GM12865 (cell line): ENCODE data around the gene THSD4.
A peak's percentile ranks its signal among the peaks of the same experiment; 100 is the strongest.

Experiments
- DNase-seq: peaks from one replicate; pipeline ENCODE4 v3.0.0; 2010; ENCODE audit warnings: low read depth
- H3K4me3 ChIP-seq: 2 replicates; pipeline ENCODE4 v1.5.1; 2011; ENCODE audit warnings: mild to moderate bottlenecking, low read depth, low read length, control low read depth
- TF ChIP-seq, protein P1 (sequence below): IDR thresholded peaks from 2 replicates; pipeline ENCODE4 v1.5.1; 2011; ENCODE audit warnings: low read length, control low read depth, low read depth, inconsistent platforms; ENCODE audit not compliant: insufficient read depth; ENCODE audit errors: missing control alignments

Gene THSD4

DNA sequence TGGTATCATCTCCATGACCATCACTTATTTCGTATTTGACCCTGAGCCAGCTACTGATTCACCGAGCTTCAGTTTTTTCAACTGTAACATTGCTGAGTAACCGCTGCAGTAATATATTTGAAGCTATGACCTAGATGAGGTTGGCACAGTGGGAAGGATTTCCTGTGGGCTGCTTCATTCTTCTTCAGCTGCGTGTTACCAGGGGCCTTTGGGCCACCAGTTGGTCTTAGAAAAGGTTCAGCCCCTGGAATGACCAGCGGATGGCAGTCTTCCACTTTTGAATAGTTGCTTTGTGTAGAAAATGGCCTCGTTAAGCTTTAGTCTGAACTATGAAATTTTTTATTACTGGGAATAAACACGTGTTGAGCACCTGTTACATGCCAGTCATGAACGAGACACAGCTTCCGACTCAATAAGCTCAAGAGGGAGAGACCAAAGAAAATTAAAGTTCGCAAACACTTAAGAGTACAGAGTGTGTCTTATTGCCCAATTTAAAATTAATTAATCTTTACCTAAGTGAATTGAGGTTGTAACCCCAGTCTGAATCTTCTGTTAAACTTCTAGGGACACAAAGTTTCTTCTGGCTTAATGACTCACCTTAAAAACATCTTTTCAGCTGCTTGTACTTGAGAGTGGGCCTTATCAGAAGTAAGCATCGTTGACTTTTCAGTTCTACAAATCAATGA lies 637.5 kb downstream of the THSD4 start:
- TF ChIP-seq, protein P1, sequence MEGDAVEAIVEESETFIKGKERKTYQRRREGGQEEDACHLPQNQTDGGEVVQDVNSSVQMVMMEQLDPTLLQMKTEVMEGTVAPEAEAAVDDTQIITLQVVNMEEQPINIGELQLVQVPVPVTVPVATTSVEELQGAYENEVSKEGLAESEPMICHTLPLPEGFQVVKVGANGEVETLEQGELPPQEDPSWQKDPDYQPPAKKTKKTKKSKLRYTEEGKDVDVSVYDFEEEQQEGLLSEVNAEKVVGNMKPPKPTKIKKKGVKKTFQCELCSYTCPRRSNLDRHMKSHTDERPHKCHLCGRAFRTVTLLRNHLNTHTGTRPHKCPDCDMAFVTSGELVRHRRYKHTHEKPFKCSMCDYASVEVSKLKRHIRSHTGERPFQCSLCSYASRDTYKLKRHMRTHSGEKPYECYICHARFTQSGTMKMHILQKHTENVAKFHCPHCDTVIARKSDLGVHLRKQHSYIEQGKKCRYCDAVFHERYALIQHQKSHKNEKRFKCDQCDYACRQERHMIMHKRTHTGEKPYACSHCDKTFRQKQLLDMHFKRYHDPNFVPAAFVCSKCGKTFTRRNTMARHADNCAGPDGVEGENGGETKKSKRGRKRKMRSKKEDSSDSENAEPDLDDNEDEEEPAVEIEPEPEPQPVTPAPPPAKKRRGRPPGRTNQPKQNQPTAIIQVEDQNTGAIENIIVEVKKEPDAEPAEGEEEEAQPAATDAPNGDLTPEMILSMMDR: peak; percentile 43
- no peak overlapping the region for H3K4me3 ChIP-seq
- DNase-seq: peak; percentile 60

DNA sequence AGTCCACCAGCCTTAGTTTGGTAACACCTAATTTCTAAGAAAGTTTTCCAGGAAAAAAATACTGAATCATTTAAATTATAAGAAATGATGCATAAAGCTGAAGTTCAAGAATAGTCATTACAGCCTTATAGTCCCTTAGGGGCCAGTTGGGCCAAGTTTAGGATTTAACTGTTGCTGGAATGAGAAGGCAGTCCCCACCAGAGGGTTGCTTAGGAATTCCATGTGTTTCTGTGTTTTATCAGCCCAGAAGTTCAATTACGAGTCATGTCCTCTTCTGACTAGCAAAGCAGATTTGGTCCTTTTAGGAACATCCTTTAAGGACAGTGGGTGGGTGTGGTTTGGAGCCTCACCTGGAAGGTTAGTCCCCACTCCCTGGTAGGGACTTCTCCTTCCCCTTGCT lies 638.1 kb downstream of the THSD4 start:
- TF ChIP-seq, protein P1: no peak
- H3K4me3 ChIP-seq: no peak overlapping the region
- no peak for DNase-seq

DNA sequence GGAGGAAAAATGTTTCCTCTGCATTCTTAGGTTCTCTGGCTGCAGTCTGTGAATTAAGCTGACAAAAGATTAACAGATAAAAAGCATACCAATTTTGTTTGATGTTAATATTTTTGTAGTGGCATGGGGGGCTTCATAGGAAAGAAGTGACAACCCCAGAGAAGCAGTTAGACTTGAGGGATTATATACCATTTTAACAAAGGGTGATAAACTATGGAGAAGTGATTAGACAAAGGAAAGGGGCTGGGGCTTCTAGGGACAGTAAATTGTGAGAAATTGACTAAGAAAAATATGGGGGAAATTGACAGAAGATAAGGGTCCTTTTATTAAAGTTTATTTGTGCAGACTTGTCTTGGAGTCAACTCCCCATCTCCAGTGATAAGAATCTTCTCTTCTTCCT lies 639.4 kb downstream of the THSD4 start:
- no peak for DNase-seq
- TF ChIP-seq, protein P1: no peak

DNA sequence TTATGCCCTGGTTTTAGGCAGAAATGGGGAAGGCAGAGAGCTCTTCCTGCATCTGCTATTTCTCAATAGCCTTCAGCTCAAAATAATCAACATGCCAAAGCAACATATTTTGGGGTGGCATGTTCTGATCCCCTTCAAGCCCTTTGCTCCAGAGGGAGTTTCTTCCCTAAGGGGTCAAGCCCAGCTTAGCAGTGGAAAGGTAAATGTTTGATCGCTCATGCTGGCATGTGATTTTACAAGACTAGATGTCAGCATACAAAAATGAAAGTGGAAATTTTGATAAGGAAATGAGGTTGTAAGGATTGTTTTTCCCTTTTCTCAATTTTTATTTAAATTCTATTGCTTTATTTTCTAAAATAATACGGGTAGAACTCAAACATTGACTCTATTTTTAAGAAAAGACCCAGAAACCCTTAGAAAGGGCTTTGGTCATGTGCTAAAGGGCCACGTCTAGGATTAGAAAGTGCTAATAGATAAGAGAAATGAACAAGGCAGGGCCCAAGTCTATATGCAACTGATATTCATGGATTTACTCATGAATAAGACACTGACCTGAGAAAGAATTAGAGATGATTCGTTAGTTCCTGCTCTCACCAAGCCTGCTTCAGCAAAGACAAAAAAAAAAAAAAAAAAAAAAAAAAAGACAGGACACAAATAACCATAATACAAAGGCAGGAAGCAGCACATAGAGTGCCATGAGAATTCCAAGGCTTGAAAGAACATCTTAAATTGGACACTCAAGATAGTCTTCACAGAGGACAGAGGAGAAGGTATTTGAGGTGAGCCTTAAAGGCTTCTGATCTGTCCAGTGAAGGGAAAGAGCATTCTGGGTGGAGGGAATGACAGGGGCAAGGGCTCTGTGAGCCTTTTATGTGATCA lies 640.1 kb downstream of the THSD4 start:
- TF ChIP-seq, protein P1: no peak
- no peak for DNase-seq
- H3K4me3 ChIP-seq: no peak overlapping the region

More for the DNA sequence above, 639.4 kb downstream of the THSD4 start:
- H3K4me3 ChIP-seq: no peak overlapping the region

DNA sequence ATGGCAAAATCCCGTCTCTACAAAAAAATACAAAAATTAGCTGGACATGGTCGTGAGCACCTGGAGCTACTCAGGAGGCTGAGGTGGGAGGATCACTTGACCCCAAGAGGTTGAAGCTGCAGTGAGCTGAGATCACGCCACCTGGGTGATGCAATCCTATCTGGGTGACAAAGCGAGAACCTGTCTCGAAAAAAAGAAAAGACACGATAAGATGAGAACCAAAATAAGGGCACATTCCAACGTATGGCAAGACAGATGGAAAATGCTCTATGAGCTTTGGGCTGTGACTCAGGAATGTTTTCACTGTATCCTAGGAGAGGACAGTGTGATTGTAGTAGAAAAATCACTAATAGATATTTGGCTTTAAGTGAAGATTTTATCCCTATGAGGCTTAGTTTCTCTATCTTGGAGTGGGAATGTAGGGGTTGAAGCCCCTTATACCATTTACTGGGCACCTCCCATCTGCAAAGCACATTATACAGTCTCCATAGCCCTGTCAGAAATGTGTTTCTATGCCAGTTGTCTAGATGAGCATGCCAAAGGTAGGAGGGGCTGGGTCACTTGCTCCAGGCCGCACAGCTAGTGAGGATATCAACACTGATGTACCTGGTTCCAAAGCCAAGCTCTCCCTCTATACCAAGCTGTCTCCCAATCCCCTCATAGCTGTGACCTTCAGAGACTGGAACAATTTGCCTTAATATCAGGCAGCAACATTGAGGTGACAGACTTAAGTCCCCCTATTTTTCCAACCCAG lies 641.5 kb downstream of the THSD4 start:
- TF ChIP-seq, protein P1: no peak
- no peak for DNase-seq

DNA sequence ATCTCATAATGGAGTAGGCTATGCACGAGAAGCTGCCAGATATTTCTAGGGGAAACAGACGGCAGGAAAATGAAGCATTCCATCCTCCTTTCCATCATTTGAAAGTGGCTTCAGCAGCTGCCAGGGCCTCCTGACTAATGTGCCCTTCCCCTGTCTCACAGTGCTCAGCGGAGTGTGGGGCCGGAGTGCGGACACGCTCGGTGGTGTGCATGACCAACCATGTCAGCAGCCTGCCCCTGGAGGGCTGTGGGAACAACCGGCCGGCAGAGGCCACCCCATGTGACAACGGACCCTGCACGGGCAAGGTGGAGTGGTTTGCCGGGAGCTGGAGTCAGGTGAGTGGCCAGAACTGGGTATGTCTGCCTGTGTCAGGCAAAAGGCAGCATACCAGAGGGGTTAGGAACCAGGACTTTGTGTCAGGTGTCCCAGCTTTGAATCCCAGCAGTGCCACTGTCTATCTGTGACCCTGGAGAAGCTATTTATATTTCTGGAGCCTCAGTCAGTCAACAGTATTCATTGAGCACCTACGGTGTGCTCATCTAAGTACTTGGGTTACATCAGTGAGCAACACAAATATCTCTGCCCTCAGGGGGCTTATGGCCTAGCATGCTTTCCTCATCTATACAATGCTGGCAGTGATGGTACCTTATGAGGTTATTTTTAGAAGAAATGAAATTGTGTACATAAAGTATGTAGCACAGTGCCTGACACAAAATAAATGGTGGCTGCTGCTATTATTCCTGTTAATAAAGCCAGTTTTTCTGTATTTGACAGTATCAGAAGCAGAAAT lies 642.7 kb downstream of the THSD4 start:
- no peak overlapping the region for H3K4me3 ChIP-seq
- no peak for DNase-seq
- TF ChIP-seq, protein P1: no peak

More for the DNA sequence above, 641.5 kb downstream of the THSD4 start:
- H3K4me3 ChIP-seq: no peak overlapping the region
